ENCODE results near the gene MRPL37.
"Not testable (repeated sequence)": the region's sequence is repeated elsewhere in the genome, so short reads cannot be mapped to it uniquely, and the experiment has no call there.

The MRPL37 gene

GRCh38 chr1:54163051-54163450 lies 36.9 kb upstream of the MRPL37 start:
- no peak overlapping the region for H3K4me3 ChIP-seq (ENCODE audit: low read depth, low read length)
- DNase-seq (ENCODE audit: low read depth, low spot score), result no peak
- ChIA-PET POLR2A (interaction anchor here (0.6 kb wide), 1 partner anchor 12 kb away, joined by 3 read pairs; no protein-coding TSS in a partner anchor), CTCF (interaction anchor here (1.0 kb wide), 1 partner anchor 41 kb away, joined by 5 read pairs; no protein-coding TSS in a partner anchor)
- TF ChIP-seq, protein P1, sequence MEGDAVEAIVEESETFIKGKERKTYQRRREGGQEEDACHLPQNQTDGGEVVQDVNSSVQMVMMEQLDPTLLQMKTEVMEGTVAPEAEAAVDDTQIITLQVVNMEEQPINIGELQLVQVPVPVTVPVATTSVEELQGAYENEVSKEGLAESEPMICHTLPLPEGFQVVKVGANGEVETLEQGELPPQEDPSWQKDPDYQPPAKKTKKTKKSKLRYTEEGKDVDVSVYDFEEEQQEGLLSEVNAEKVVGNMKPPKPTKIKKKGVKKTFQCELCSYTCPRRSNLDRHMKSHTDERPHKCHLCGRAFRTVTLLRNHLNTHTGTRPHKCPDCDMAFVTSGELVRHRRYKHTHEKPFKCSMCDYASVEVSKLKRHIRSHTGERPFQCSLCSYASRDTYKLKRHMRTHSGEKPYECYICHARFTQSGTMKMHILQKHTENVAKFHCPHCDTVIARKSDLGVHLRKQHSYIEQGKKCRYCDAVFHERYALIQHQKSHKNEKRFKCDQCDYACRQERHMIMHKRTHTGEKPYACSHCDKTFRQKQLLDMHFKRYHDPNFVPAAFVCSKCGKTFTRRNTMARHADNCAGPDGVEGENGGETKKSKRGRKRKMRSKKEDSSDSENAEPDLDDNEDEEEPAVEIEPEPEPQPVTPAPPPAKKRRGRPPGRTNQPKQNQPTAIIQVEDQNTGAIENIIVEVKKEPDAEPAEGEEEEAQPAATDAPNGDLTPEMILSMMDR (IDR thresholded peaks at IDR 0.05; ENCODE audit: insufficient read depth, low read length, missing control alignments), result no peak

- CTCF ChIA-PET, result interaction anchor here (1.0 kb wide), 1 partner anchor 42 kb away, joined by 5 read pairs; no protein-coding TSS in a partner anchor
- POLR2A ChIA-PET, result no interaction called here
- no peak overlapping the region for H3K4me3 ChIP-seq (ENCODE audit: low read depth, low read length)
- DNase-seq (ENCODE audit: low read depth, low spot score), result no peak
- TF ChIP-seq, protein P1 (IDR thresholded peaks at IDR 0.05; ENCODE audit: insufficient read depth, low read length, missing control alignments), result no peak
Measured at GRCh38 chr1:54163573-54163972, 36.4 kb upstream of the MRPL37 start.

DNA sequence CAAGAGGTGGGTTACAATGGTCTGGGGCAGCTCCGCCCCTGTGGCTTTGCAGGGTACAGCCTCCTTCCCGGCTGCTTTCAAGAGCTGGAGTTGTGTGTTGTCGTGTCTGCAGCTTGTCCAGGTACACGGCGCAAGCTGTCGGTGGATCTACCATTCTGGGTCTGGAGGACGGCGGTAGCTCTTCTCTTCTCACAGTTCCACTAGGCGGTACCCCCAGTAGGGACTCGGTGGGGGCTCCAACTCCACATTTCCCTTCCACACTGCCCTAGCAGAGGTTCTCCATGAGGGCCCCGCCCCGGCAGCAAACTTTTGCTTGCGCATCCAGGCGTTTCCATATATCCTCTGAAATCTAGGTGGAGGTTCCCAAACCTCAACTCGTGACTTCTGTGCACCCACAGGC lies 34.8 kb upstream of the MRPL37 start:
- POLR2A ChIA-PET, result no interaction called here
- no peak overlapping the region for H3K4me3 ChIP-seq (ENCODE audit: low read depth, low read length)
- TF ChIP-seq, protein P1 (IDR thresholded peaks at IDR 0.05; ENCODE audit: insufficient read depth, low read length, missing control alignments), result no peak
- DNase-seq (ENCODE audit: low read depth, low spot score), result no peak
- CTCF ChIA-PET, result interaction anchor here (0.6 kb wide), 1 partner anchor 35 kb away, joined by 3 read pairs; no protein-coding TSS in a partner anchor

- CTCF ChIA-PET; POLR2A ChIA-PET; H3K4me3 ChIP-seq (ENCODE audit: low read depth, low read length): not testable (repeated sequence)
Measured at GRCh38 chr1:54166357-54166756, 33.6 kb upstream of the MRPL37 start.

GRCh38 chr1:54167422-54168139 lies 32.4 kb upstream of the MRPL37 start:
- ChIA-PET POLR2A (no interaction called here), CTCF (interaction anchor here (0.6 to 1.4 kb wide), 2 partner anchors 29 to 96 kb away, joined by 3 to 4 read pairs; no protein-coding TSS in a partner anchor)
- no peak for DNase-seq (ENCODE audit: low read depth, low spot score)
- TF ChIP-seq, protein P1 (IDR thresholded peaks at IDR 0.05; ENCODE audit: insufficient read depth, low read length, missing control alignments), result no peak
- H3K4me3 ChIP-seq (ENCODE audit: low read depth, low read length), result no peak overlapping the region

More at GRCh38 chr1:54166357-54166756, 33.6 kb upstream of the MRPL37 start:
- not testable (repeated sequence) for DNase-seq (ENCODE audit: low read depth, low spot score)

DNA sequence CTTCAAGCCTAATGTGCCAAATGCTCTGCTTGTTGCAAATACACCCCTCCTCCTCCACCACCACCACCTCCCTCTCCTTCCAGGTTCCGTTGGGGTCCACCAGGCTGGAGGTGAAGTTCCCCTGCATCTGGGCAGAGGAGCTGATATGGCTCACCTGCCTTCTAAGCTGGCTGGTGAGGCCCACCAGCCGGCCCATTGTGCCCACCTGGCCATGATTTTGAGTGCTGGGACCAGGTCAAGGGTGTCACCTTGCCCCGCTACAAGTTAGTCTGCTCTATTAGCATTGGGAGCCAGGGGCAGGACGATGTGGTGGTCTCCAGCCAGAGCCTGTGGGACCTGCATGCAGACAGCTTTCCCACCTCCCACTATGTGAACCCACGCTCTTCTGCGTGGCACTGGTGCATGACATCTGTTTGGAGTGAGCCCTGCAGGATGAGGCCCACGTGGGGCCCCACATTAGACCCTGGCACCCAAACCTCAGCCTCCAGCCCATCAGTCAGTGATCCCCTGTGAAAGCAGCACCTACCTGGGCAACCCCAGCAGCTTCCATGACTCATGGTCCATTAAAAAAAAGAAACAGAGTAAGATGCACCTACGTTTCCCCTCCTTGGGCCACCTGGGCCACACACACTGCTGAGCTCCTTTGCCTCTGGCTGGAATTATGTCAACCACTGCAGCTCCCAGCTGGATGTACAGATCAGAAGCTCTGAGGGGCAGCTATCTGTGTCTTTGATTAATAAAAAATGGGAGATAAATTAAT lies 31.6 kb upstream of the MRPL37 start:
- H3K4me3 ChIP-seq (ENCODE audit: low read depth, low read length), result no peak overlapping the region
- DNase-seq (ENCODE audit: low read depth, low spot score), result no peak
- ChIA-PET POLR2A (no interaction called here), CTCF (interaction anchor here (0.6 to 1.4 kb wide), 2 partner anchors 28 to 97 kb away, joined by 3 to 4 read pairs; no protein-coding TSS in a partner anchor)
- TF ChIP-seq, protein P1 (IDR thresholded peaks at IDR 0.05; ENCODE audit: insufficient read depth, low read length, missing control alignments), result no peak
